ENCODE data around the gene CHST15. TPM values are rescaled to one million over a fixed set of nuclear protein-coding genes. Genes with fewer than 3 reads are reported as not detected.

The CHST15 gene
- total RNA-seq, 5 donors from 2014 or later (not counting 1 experiment from before 2014, with no cell fraction given) = 0.95 to 4.2 (median 1.3) TPM

DNA sequence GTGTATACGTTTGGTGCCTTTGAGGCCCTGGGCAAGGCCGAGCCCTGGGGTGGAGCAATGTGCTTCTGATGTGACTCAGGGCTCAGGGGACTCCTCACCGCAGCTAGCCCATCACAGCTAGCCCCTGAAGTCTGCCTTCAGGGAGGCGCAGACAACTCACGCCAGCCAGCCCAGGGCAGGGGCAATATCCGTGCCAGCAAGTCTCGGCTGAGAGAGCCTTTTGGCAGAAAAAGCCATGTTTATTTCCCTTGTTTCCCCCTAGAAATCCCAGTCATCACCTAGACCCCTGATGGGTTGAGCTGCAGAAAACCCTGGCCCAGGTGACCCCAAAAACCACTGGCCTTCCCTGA is 90.4 kb downstream of the CHST15 start:
- Mint-ChIP-seq H3K27ac (no peak overlapping the region), H3K4me3 (no peak overlapping the region), H3K4me1 (no peaks in the 10 kb centered on the region), H3K9me3 (no peaks in the 10 kb centered on the region), H3K27me3 (peaks cover 2 to 11% of the 10 kb centered on the region in 2 donors), H3K36me3 (no peaks in the 10 kb centered on the region)
- no peak overlapping the region for H3K27ac ChIP-seq (ENCODE audit: low read length)
- H3K4me1 ChIP-seq (ENCODE audit: control insufficient read depth in 1 of 2, extremely low read depth in 1 of 2, insufficient read depth in 2 of 2, low read length in 2 of 2) = peaks cover 2 to 8% of the 10 kb centered on the region in 2 experiments
- WGBS (ENCODE audit: insufficient coverage) = 78% methylated on average over 7 of the region's 7 CpGs
- ChIA-PET CTCF (interaction anchor here in 1 of 2 donors (1.0 kb wide), 1 partner anchor 386 kb away, joined by 3 read pairs; no protein-coding TSS in a partner anchor), POLR2A (no interaction called here)
- no peaks in the 10 kb centered on the region for H3K9me3 ChIP-seq
- peaks cover 0 to 24% of the 10 kb centered on the region in 2 experiments for H3K27me3 ChIP-seq (replicated peaks in 1 of 2; ENCODE audit: control insufficient read depth in 2 of 2, extremely low read depth in 1 of 2, insufficient read depth in 2 of 2, low read length in 1 of 2)
- ATAC-seq (replicated peaks in 1 of 4) (no peak), DNase-seq (no peak)
- no peaks in the 10 kb centered on the region for H3K36me3 ChIP-seq (ENCODE audit: control insufficient read depth in 2 of 2, extremely low read depth in 1 of 2, insufficient read depth in 1 of 2, low read length in 1 of 2)
- no peak overlapping the region for H3K4me3 ChIP-seq (ENCODE audit: control insufficient read depth in 1 of 2, extremely low read depth in 1 of 2, low read length in 1 of 2)

DNA sequence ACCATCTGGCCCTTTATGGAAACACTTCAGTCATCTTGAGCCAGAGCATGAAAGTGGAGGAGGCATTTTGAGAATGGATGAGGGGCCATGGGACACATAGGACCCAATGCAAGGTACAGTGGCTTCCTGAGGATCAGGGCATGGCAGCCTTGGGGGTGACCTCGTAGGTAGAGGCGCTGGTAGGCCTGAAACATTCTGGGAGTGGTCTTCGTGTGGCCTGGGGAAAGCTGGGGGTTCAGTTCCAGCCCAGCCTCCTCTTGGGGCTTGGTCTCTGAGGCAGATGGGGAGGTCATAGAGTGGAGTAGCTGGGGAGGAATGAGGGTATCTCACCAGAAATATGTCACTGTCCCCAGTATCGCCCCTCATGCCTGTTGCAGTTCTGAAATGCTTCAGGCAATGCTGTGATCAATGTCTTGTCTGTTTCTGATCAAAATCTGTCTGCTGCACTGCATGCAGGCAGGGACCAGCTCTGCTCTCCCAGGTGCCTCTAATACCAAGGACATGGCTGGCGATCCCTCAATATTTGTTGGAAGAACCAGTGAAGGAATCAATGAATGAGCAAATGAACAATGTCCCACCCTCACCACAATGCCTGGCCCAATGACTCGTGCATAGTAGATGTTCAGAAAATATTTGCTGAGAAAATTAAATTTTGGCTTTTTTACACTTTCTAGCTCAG is 90.9 kb downstream of the CHST15 start:
- POLR2A ChIA-PET = no interaction called here
- peaks cover 2 to 8% of the 10 kb centered on the region in 2 experiments for H3K4me1 ChIP-seq (ENCODE audit: control insufficient read depth in 1 of 2, extremely low read depth in 1 of 2, insufficient read depth in 2 of 2, low read length in 2 of 2)
- no peak for DNase-seq

DNA sequence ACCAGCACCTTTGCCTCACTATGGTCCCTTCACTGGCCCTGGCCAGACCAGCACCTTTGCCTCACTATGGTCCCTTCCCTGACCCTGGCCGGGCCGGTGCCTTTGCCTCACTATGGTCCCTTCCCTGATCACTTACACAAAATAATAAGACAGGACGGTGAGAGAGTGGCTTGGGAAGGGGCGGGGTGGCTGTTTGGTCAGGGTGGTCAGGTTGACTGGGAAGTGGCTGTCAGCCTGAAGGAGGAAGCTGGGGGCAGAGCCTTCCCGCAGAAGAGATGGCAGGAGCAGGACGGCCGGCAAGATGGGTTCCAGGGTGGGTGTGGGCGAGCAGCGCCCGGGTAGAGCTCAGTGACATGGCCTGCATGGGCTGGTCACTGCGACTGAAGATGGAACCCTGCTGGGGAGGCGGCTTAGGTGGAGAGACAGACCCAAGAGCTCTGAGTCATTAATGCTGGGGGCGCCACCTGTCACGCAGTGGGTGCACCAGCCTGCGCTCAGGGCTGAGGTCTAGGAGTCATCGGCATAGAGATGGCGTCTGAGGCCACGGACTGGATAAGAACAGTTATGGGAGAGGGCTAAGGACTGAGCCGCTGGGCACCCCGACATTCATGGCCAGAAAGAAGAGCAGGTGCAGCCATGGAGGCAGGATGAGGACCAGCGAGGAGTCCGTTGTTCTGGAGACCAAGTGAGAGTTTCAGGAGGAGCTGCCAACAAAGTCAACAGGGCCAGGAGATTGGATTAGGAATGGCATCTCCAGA is 91.8 kb downstream of the CHST15 start:
- CTCF ChIA-PET = no interaction called here
- Histone ChIP-seq H3K27ac (ENCODE audit: low read length) (no peak overlapping the region), H3K4me3 (ENCODE audit: control insufficient read depth in 1 of 2, extremely low read depth in 1 of 2, low read length in 1 of 2) (no peak overlapping the region), H3K27me3 (replicated peaks in 1 of 2; ENCODE audit: control insufficient read depth in 2 of 2, extremely low read depth in 1 of 2, insufficient read depth in 2 of 2, low read length in 1 of 2) (peaks cover 0 to 27% of the 10 kb centered on the region in 2 experiments), H3K4me1 (ENCODE audit: control insufficient read depth in 1 of 2, extremely low read depth in 1 of 2, insufficient read depth in 2 of 2, low read length in 2 of 2) (peaks cover 2 to 8% of the 10 kb centered on the region in 2 experiments), H3K9me3 (no peaks in the 10 kb centered on the region), H3K36me3 (ENCODE audit: control insufficient read depth in 2 of 2, extremely low read depth in 1 of 2, insufficient read depth in 1 of 2, low read length in 1 of 2) (no peaks in the 10 kb centered on the region)
- DNase-seq (no peak), ATAC-seq (replicated peaks in 1 of 4) (no peak)
- POLR2A ChIA-PET = no interaction called here
- no peak overlapping the region for H3K4me3 Mint-ChIP-seq
- 93% methylated on average over 18 of the region's 22 CpGs for WGBS (ENCODE audit: insufficient coverage)
- H3K9me3 Mint-ChIP-seq = no peaks in the 10 kb centered on the region
- H3K27me3 Mint-ChIP-seq = peaks cover 14% of the 10 kb centered on the region in 2 donors
- H3K36me3 Mint-ChIP-seq = no peaks in the 10 kb centered on the region
- no peak overlapping the region for H3K27ac Mint-ChIP-seq
- H3K4me1 Mint-ChIP-seq = no peaks in the 10 kb centered on the region

More for the DNA sequence above, 90.9 kb downstream of the CHST15 start:
- H3K4me3 Mint-ChIP-seq = no peak overlapping the region
- H3K27me3 ChIP-seq (replicated peaks in 1 of 2; ENCODE audit: control insufficient read depth in 2 of 2, extremely low read depth in 1 of 2, insufficient read depth in 2 of 2, low read length in 1 of 2) = peaks cover 0 to 24% of the 10 kb centered on the region in 2 experiments
- CTCF ChIA-PET = interaction anchor here in 1 of 2 donors (1.0 kb wide), 1 partner anchor 386 kb away, joined by 3 read pairs; no protein-coding TSS in a partner anchor
- H3K27ac ChIP-seq (ENCODE audit: low read length) = no peak overlapping the region
- H3K36me3 ChIP-seq (ENCODE audit: control insufficient read depth in 2 of 2, extremely low read depth in 1 of 2, insufficient read depth in 1 of 2, low read length in 1 of 2) = no peaks in the 10 kb centered on the region
- WGBS (ENCODE audit: insufficient coverage) = 61% methylated on average over 4 of the region's 6 CpGs
- H3K27me3 Mint-ChIP-seq = peaks cover 7 to 14% of the 10 kb centered on the region in 2 donors
- H3K4me3 ChIP-seq (ENCODE audit: control insufficient read depth in 1 of 2, extremely low read depth in 1 of 2, low read length in 1 of 2) = no peak overlapping the region
- no peaks in the 10 kb centered on the region for H3K36me3 Mint-ChIP-seq
- no peaks in the 10 kb centered on the region for H3K9me3 Mint-ChIP-seq
- no peak for ATAC-seq (replicated peaks in 1 of 4)
- no peak overlapping the region for H3K27ac Mint-ChIP-seq
- H3K4me1 Mint-ChIP-seq = no peaks in the 10 kb centered on the region
- H3K9me3 ChIP-seq = no peaks in the 10 kb centered on the region

DNA sequence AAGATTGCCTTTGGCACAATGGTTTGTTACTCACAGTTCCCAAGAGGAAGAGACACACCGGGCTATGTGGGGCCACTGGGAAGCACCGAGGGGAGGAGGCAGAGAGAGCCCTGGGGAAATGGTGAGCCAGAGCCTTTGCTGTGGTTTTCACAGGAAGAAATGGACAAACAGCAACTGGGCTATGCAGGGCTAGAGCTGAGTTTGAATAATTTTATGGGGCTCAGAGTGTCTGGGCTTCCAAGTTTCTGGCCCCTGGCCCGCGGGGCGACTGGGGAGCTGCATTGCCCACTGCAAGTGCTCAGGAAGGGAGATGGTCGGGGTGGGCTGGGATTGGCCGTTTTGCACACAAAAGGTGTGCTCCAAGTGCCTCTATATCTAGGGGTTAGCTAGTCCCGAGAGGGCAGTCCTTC is 92.6 kb downstream of the CHST15 start:
- no peak overlapping the region for H3K4me3 Mint-ChIP-seq
- peaks cover 0 to 35% of the 10 kb centered on the region in 2 experiments for H3K27me3 ChIP-seq (replicated peaks in 1 of 2; ENCODE audit: control insufficient read depth in 2 of 2, extremely low read depth in 1 of 2, insufficient read depth in 2 of 2, low read length in 1 of 2)
- POLR2A ChIA-PET = no interaction called here
- no peaks in the 10 kb centered on the region for H3K36me3 Mint-ChIP-seq
- CTCF ChIA-PET = no interaction called here
- no peak overlapping the region for H3K27ac Mint-ChIP-seq
- peaks cover 2 to 11% of the 10 kb centered on the region in 2 experiments for H3K4me1 ChIP-seq (ENCODE audit: control insufficient read depth in 1 of 2, extremely low read depth in 1 of 2, insufficient read depth in 2 of 2, low read length in 2 of 2)
- H3K9me3 Mint-ChIP-seq = no peaks in the 10 kb centered on the region
- no peak overlapping the region for H3K27ac ChIP-seq (ENCODE audit: low read length)
- H3K36me3 ChIP-seq (ENCODE audit: control insufficient read depth in 2 of 2, extremely low read depth in 1 of 2, insufficient read depth in 1 of 2, low read length in 1 of 2) = no peaks in the 10 kb centered on the region
- peaks cover 14 to 20% of the 10 kb centered on the region in 2 donors for H3K27me3 Mint-ChIP-seq
- no peak overlapping the region for H3K4me3 ChIP-seq (ENCODE audit: control insufficient read depth in 1 of 2, extremely low read depth in 1 of 2, low read length in 1 of 2)
- 65% methylated on average over 7 of the region's 8 CpGs for WGBS (ENCODE audit: insufficient coverage)
- H3K9me3 ChIP-seq = no peaks in the 10 kb centered on the region
- no peak for DNase-seq
- peaks cover 0 to 2% (median 2%) of the 10 kb centered on the region in 3 donors for H3K4me1 Mint-ChIP-seq
- no peak for ATAC-seq (replicated peaks in 1 of 4)

DNA sequence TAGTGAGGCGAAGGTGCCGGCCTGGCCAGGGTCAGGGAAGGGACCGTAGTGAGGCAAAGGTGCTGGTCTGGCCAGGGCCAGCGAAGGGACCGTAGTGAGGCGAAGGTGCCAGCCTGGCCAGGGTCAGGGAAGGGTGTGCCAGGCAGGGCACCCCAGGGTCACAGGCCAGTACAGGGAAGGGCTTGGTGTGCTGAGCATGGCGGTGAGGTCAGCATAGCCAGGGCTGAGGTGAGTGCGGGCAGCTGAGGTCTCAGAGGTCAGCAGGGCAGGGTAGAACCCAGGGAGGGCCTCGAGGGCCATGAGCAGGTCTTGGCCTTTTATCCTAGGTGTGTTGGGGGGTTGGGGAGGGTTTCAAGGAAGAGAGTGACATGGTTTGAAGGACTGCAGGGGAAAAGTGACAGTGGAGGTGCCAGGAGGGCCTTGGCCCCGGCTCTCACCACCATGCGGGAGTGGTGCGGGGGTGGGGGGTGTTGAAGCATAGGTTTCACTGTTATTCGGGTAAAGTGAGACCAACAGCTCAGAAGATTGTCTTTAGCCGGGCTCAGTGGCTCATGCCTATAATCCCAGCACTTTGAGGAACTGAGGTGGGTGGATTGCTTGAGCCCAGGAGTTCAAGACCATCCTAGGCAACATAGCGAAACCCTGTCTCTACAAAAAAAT is 93.3 kb downstream of the CHST15 start:
- Mint-ChIP-seq H3K36me3 (no peaks in the 10 kb centered on the region), H3K27me3 (peaks cover 14 to 25% of the 10 kb centered on the region in 2 donors), H3K27ac (no peak overlapping the region), H3K4me1 (peaks cover 4 to 7% (median 6%) of the 10 kb centered on the region in 3 donors), H3K9me3 (no peaks in the 10 kb centered on the region), H3K4me3 (no peak overlapping the region)
- H3K36me3 ChIP-seq (ENCODE audit: control insufficient read depth in 2 of 2, extremely low read depth in 1 of 2, insufficient read depth in 1 of 2, low read length in 1 of 2) = no peaks in the 10 kb centered on the region
- ATAC-seq (replicated peaks in 1 of 4) (no peak), DNase-seq (no peak)
- peaks cover 2 to 16% of the 10 kb centered on the region in 2 experiments for H3K4me1 ChIP-seq (ENCODE audit: control insufficient read depth in 1 of 2, extremely low read depth in 1 of 2, insufficient read depth in 2 of 2, low read length in 2 of 2)
- WGBS (ENCODE audit: insufficient coverage) = 89% methylated on average over 13 of the region's 15 CpGs
- POLR2A ChIA-PET = no interaction called here
- peaks cover 0 to 38% of the 10 kb centered on the region in 2 experiments for H3K27me3 ChIP-seq (replicated peaks in 1 of 2; ENCODE audit: control insufficient read depth in 2 of 2, extremely low read depth in 1 of 2, insufficient read depth in 2 of 2, low read length in 1 of 2)
- CTCF ChIA-PET = no interaction called here
- no peak overlapping the region for H3K27ac ChIP-seq (ENCODE audit: low read length)
- no peak overlapping the region for H3K4me3 ChIP-seq (ENCODE audit: control insufficient read depth in 1 of 2, extremely low read depth in 1 of 2, low read length in 1 of 2)
- H3K9me3 ChIP-seq = no peaks in the 10 kb centered on the region

DNA sequence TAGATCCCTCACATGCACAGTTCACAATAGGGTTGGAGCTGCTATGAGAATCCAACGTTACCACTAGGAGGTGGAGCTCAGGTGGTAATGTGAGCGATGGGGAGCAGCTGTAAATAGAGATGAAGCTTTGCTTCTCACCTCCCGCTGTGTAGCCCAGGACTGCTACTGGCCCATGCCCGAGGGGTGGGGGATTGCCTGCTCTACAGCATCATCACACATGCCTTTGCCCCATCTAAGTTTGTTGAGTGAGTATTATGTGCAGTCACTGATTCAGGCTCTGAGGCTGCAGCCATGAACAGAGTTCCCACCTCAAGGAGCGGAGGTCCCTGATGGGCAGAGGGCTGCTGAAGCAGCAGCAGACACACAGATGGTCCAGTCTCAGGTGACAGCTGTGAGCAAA is 94.1 kb downstream of the CHST15 start:
- peaks cover 19 to 32% of the 10 kb centered on the region in 2 donors for H3K27me3 Mint-ChIP-seq
- H3K9me3 Mint-ChIP-seq = no peaks in the 10 kb centered on the region
- H3K27ac Mint-ChIP-seq = no peak overlapping the region
- Histone ChIP-seq H3K4me3 (ENCODE audit: control insufficient read depth in 1 of 2, extremely low read depth in 1 of 2, low read length in 1 of 2) (no peak overlapping the region), H3K4me1 (ENCODE audit: control insufficient read depth in 1 of 2, extremely low read depth in 1 of 2, insufficient read depth in 2 of 2, low read length in 2 of 2) (peaks cover 0 to 20% of the 10 kb centered on the region in 2 experiments), H3K36me3 (ENCODE audit: control insufficient read depth in 2 of 2, extremely low read depth in 1 of 2, insufficient read depth in 1 of 2, low read length in 1 of 2) (no peaks in the 10 kb centered on the region), H3K27ac (ENCODE audit: low read length) (no peak overlapping the region), H3K9me3 (no peaks in the 10 kb centered on the region), H3K27me3 (replicated peaks in 1 of 2; ENCODE audit: control insufficient read depth in 2 of 2, extremely low read depth in 1 of 2, insufficient read depth in 2 of 2, low read length in 1 of 2) (peaks cover 0 to 45% of the 10 kb centered on the region in 2 experiments)
- POLR2A ChIA-PET = no interaction called here
- no peaks in the 10 kb centered on the region for H3K36me3 Mint-ChIP-seq
- WGBS (ENCODE audit: insufficient coverage) = 80% methylated on average over 2 of the region's 5 CpGs
- no peak for DNase-seq
- CTCF ChIA-PET = interaction anchor here in 1 of 2 donors (5.4 kb wide), 1 partner anchor 389 kb away, joined by 34 read pairs; no protein-coding TSS in a partner anchor
- H3K4me3 Mint-ChIP-seq = no peak overlapping the region
- peaks cover 12 to 13% (median 13%) of the 10 kb centered on the region in 3 donors for H3K4me1 Mint-ChIP-seq
- ATAC-seq (replicated peaks in 1 of 4) = no peak
